Osteoblast (primary cell): ENCODE results near the gene SHTN1. TPM values are rescaled to one million over a fixed set of nuclear protein-coding genes. Genes with fewer than 3 reads are reported as not detected.

Source experiments
- DNase-seq: peaks from one replicate; pipeline ENCODE4 v3.0.0; 2011; ENCODE audit warnings: low spot score, mixed read lengths; ENCODE audit not compliant: insufficient read length; ENCODE audit errors: missing footprints
- H2AFZ ChIP-seq: 2 replicates; pipeline ENCODE4 v1.6.0; 2011; ENCODE audit warnings: mild to moderate bottlenecking, low read length
- H3K27ac ChIP-seq: 2 replicates; pipeline ENCODE4 v1.5.1; 2011; ENCODE audit warnings: mild to moderate bottlenecking, low read depth, low read length, moderate library complexity
- H3K27me3 ChIP-seq: 2 replicates; pipeline ENCODE4 v1.6.0; 2012; ENCODE audit warnings: mild to moderate bottlenecking, control low read depth, inconsistent platforms, low read length, moderate library complexity; ENCODE audit not compliant: insufficient read depth
- H3K36me3 ChIP-seq: 2 replicates; pipeline ENCODE4 v1.5.1; 2011; ENCODE audit warnings: mild to moderate bottlenecking, low read length, control low read depth, moderate library complexity; ENCODE audit not compliant: insufficient read depth
- H3K4me1 ChIP-seq: 2 replicates; pipeline ENCODE4 v1.5.1; 2011; ENCODE audit warnings: mild to moderate bottlenecking, low read length, control low read depth, moderate library complexity; ENCODE audit not compliant: insufficient read depth
- H3K4me2 ChIP-seq: 2 replicates; pipeline ENCODE4 v1.6.0; 2011; ENCODE audit warnings: mild to moderate bottlenecking, low read length; ENCODE audit not compliant: insufficient read depth
- H3K4me3 ChIP-seq: fragments of 200-600 bp; sonication (generic); 3 replicates; pipeline ENCODE4 v1.5.1; 2012; ENCODE audit warnings: mild to moderate bottlenecking, low read length, inconsistent platforms; ENCODE audit not compliant: insufficient read depth
- H3K79me2 ChIP-seq: 2 replicates; pipeline ENCODE4 v1.6.0; 2012; ENCODE audit warnings: mild to moderate bottlenecking, low read length, control low read depth, inconsistent platforms; ENCODE audit not compliant: insufficient read depth
- H3K9me3 ChIP-seq: 2 replicates; pipeline ENCODE4 v1.5.1; 2011; ENCODE audit warnings: low read depth, low read length, control low read depth
- H4K20me1 ChIP-seq: 2 replicates; pipeline ENCODE4 v1.6.0; 2012; ENCODE audit warnings: mild to moderate bottlenecking, low read length, control low read depth; ENCODE audit not compliant: insufficient read depth
- total RNA-seq: library from RNA; depleted of rRNA; stranded (reverse); fragments of >200 nt; gene quantifications from 2 replicates; pipeline ENCODE4 v1.2.3, GENCODE V29; 2012
- TF ChIP-seq, protein P1 (sequence below): IDR thresholded peaks from 2 replicates; pipeline ENCODE4 v1.5.1; 2011; ENCODE audit warnings: mild to moderate bottlenecking, low read depth, low read length, moderate library complexity; ENCODE audit errors: extremely low read depth

Gene SHTN1
- total RNA-seq, 1 donor, result 2.2 TPM

DNA sequence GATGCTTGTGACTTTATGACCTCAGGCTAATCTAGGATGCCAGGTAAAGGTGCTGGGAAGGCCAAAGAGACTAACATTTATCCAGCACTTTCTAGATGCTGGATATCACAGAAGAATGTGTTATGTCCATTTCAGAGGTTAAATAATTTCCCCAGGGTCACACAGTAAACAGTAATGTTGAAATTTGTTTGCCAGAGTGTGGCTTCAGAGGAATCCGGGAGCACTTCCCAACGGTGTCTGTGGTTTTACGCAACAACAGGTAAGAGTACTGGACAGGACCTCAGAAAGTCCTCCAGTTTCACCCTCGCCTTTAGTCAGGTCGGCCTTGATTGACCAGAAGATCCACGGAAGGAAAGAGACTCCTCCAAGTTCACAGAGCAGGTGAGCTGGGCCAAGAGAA, 1.7 kb downstream of the SHTN1 start:
- TF ChIP-seq, protein P1, sequence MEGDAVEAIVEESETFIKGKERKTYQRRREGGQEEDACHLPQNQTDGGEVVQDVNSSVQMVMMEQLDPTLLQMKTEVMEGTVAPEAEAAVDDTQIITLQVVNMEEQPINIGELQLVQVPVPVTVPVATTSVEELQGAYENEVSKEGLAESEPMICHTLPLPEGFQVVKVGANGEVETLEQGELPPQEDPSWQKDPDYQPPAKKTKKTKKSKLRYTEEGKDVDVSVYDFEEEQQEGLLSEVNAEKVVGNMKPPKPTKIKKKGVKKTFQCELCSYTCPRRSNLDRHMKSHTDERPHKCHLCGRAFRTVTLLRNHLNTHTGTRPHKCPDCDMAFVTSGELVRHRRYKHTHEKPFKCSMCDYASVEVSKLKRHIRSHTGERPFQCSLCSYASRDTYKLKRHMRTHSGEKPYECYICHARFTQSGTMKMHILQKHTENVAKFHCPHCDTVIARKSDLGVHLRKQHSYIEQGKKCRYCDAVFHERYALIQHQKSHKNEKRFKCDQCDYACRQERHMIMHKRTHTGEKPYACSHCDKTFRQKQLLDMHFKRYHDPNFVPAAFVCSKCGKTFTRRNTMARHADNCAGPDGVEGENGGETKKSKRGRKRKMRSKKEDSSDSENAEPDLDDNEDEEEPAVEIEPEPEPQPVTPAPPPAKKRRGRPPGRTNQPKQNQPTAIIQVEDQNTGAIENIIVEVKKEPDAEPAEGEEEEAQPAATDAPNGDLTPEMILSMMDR, result no peak
- Histone ChIP-seq H3K9me3 (no peaks in the 10 kb centered on the region), H4K20me1 (no peaks in the 10 kb centered on the region), H2AFZ (no peak overlapping the region), H3K4me1 (no peaks in the 10 kb centered on the region), H3K4me3 (no peak overlapping the region), H3K4me2 (no peak overlapping the region), H3K27ac (no peak overlapping the region), H3K79me2 (no peaks in the 10 kb centered on the region), H3K27me3 (peaks cover 5% of the 10 kb centered on the region), H3K36me3 (no peaks in the 10 kb centered on the region)
- DNase-seq, result no peak

DNA sequence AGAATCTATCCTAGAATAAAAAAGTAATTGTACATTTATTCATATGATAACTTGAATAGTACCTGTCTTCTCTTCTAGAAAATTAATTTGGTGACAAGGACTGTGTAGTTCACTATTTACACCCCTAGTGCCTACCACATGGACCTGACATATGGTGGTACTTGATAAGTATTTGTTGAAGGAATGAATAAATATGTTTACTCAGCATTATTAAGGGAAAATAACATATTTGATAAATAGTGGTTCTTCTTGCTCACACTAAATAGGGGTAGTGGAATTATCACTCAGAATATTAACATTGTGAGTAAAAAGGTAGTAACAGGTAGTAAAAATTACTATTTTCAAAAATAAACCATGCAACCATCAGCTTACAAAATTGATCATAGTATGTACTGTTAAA, 2.8 kb downstream of the SHTN1 start:
- Histone ChIP-seq H3K4me2 (no peak overlapping the region), H3K27ac (no peak overlapping the region), H3K4me1 (no peaks in the 10 kb centered on the region), H3K4me3 (no peak overlapping the region), H3K9me3 (no peaks in the 10 kb centered on the region), H4K20me1 (no peaks in the 10 kb centered on the region), H3K27me3 (peaks cover 5% of the 10 kb centered on the region), H3K36me3 (no peaks in the 10 kb centered on the region), H2AFZ (no peak overlapping the region), H3K79me2 (no peaks in the 10 kb centered on the region)
- DNase-seq, result no peak
- TF ChIP-seq, protein P1, result no peak

DNA sequence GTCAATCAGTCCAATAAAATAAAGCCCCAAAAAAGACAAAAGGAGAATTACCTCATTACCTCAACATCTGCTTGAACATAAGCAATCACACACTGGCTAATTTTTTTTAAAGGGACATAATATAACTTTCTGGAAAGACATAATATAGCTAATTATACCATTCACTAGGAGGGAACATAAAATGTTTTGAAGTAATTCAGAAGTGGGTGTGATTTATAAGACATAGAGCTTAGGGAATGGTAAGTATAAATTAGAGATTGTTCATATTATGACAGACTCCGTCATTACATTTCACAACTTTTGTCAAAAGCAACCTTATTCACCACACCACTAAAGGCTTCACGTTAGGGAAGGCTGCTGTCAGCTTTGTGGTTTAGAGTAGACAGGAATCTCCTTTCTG, 3.8 kb downstream of the SHTN1 start:
- H3K79me2 ChIP-seq, result no peaks in the 10 kb centered on the region
- TF ChIP-seq, protein P1, result no peak

DNA sequence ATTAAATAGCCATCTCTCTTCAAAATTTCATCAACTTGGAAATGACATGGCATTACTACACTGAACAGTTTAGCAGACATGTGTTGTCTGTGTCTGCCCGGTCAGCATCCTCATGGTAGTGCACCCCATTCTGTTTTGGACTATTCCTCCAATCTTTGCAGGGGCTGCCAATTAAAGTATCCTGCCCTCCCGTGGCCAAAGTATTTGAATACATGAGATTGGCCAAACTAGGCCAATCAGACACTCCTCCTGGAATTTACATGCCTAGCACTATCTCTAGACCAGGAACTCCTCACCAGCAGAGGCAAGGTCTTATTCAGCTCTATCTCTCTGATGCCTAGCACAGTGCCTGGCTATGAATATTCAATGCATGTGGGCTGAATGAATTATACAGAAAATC, 4.4 kb downstream of the SHTN1 start:
- TF ChIP-seq, protein P1, result no peak
- Histone ChIP-seq H3K27me3 (peaks cover 3% of the 10 kb centered on the region), H2AFZ (no peak overlapping the region), H4K20me1 (no peaks in the 10 kb centered on the region), H3K27ac (no peak overlapping the region), H3K79me2 (no peaks in the 10 kb centered on the region), H3K9me3 (no peaks in the 10 kb centered on the region), H3K4me1 (no peaks in the 10 kb centered on the region), H3K4me3 (no peak overlapping the region), H3K36me3 (no peaks in the 10 kb centered on the region), H3K4me2 (no peak overlapping the region)
- no peak for DNase-seq

More for the DNA sequence above, 3.8 kb downstream of the SHTN1 start:
- no peaks in the 10 kb centered on the region for H3K4me1 ChIP-seq
- peaks cover 5% of the 10 kb centered on the region for H3K27me3 ChIP-seq
- DNase-seq, result no peak
- H3K36me3 ChIP-seq, result no peaks in the 10 kb centered on the region
- H3K4me2 ChIP-seq, result no peak overlapping the region
- H4K20me1 ChIP-seq, result no peaks in the 10 kb centered on the region
- H3K9me3 ChIP-seq, result no peaks in the 10 kb centered on the region
- H2AFZ ChIP-seq, result no peak overlapping the region
- H3K4me3 ChIP-seq, result no peak overlapping the region
- no peak overlapping the region for H3K27ac ChIP-seq
